IPS DF 4.7 (cell line): ENCODE results near the gene PARD3B.

Experiments used
- DNase-seq: peaks from one replicate; pipeline ENCODE4 v3.0.0-alpha.2; 2013; ENCODE audit warnings: low spot score; ENCODE audit errors: extremely low read depth

PARD3B gene, protein sequence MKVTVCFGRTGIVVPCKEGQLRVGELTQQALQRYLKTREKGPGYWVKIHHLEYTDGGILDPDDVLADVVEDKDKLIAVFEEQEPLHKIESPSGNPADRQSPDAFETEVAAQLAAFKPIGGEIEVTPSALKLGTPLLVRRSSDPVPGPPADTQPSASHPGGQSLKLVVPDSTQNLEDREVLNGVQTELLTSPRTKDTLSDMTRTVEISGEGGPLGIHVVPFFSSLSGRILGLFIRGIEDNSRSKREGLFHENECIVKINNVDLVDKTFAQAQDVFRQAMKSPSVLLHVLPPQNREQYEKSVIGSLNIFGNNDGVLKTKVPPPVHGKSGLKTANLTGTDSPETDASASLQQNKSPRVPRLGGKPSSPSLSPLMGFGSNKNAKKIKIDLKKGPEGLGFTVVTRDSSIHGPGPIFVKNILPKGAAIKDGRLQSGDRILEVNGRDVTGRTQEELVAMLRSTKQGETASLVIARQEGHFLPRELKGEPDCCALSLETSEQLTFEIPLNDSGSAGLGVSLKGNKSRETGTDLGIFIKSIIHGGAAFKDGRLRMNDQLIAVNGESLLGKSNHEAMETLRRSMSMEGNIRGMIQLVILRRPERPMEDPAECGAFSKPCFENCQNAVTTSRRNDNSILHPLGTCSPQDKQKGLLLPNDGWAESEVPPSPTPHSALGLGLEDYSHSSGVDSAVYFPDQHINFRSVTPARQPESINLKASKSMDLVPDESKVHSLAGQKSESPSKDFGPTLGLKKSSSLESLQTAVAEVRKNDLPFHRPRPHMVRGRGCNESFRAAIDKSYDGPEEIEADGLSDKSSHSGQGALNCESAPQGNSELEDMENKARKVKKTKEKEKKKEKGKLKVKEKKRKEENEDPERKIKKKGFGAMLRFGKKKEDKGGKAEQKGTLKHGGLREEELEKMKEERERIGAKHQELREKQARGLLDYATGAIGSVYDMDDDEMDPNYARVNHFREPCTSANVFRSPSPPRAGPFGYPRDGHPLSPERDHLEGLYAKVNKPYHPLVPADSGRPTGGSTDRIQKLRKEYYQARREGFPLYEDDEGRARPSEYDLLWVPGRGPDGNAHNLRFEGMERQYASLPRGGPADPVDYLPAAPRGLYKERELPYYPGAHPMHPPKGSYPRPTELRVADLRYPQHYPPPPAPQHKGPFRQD (N-terminal part only)

GRCh38 chr2:204544961-204545860, at the start of gene PARD3B:
Gene PARD3B, plus strand, starts transcription at chr2:204545475. Its CDS starts 525 bp downstream, at chr2:204546000.
- DNase-seq, result no peak

DNA sequence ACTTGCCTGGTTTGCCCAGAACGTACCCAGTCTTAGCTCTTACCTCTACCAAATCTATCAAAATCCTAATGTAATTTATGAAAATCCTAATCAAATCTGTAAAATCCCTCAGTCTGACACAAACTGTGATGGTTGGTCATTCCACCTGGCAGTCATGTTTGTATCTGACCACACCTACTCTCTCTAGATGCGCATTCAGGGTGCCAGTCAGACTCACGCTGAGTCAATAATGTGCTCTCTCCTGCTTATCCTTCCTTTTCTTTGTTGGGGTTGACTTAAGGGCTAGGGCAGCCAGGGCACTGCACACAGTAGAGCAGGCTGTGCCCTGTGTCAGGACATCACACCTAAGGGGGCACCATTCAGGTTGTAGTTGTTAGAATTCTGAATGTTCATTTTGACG, 48.5 kb upstream of the PARD3B start:
- DNase-seq, result no peak

- DNase-seq, result no peak
Measured at GRCh38 chr2:204497855-204498254, 47.4 kb upstream of the PARD3B start.

GRCh38 chr2:204498291-204498690, 47.0 kb upstream of the PARD3B start:
- DNase-seq, result no peak

DNA sequence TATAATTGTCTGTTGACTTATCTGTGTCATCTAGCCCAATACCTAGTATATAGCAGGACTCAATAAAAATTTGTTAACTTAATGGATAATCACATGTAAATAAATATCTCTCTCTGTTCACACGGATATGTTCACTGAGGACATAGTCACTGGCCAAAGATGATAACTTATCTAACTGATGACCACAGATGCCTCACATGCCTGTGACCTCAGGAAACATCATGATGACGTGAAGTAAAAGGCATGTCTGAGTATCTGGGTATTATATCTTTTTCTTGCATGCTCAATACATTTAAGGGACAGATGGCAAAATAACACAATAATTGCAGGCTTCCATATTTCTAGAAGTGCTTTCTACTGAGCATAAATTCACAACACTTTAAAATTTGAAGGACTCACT, 41.4 kb upstream of the PARD3B start:
- no peak for DNase-seq

DNA sequence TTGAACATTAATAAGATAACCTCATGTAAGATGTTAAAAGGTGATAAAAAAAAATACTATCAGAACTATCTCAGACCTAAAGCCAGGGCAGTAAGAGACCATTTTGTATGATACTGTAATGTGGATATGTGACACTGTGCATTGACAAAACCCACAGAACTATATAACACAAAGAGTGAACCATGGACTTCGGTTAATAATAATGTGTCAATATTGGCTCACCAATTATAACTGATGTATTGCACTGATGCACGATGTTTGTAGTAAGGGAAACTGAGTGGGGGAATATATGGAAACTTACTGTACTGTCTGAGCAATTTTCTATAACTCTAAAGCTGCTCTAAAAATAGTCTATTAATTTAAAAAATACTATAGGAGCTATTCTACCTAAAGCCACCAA, 40.7 kb upstream of the PARD3B start:
- no peak for DNase-seq

DNA sequence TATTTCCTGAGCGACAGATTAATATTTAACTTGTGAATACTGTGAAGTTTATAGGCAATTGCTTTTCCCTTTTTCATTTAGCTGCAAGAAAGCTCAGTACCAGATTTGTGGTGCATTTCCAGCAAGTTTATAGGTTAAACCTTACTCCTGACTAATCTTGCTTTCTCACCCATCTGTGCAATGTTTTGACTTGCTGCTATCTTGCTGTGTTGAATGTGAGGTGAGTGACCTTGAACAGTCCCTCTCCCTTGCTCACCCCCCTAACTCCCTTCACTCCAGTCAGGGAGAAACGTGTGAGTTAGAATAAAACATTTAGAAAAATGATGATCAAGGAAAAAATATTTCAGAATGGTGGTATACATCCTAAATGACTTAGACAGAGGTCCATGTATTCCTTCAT, 39.8 kb upstream of the PARD3B start:
- DNase-seq, result no peak

GRCh38 chr2:204505946-204506345, 39.3 kb upstream of the PARD3B start:
- no peak for DNase-seq

- no peak for DNase-seq
Measured at GRCh38 chr2:204507636-204508035, 37.6 kb upstream of the PARD3B start.

- no peak for DNase-seq
Measured at GRCh38 chr2:204510709-204511420, 34.4 kb upstream of the PARD3B start.

GRCh38 chr2:204514439-204514838, 30.8 kb upstream of the PARD3B start:
- DNase-seq, result no peak

- DNase-seq, result no peak
Measured at GRCh38 chr2:204515416-204515815, 29.9 kb upstream of the PARD3B start.

- no peak for DNase-seq
Measured at GRCh38 chr2:204517154-204517553, 28.1 kb upstream of the PARD3B start.

- DNase-seq, result no peak
Measured at GRCh38 chr2:204529795-204530463, 15.3 kb upstream of the PARD3B start.

GRCh38 chr2:204530464-204530805, 14.8 kb upstream of the PARD3B start:
- no peak for DNase-seq

DNA sequence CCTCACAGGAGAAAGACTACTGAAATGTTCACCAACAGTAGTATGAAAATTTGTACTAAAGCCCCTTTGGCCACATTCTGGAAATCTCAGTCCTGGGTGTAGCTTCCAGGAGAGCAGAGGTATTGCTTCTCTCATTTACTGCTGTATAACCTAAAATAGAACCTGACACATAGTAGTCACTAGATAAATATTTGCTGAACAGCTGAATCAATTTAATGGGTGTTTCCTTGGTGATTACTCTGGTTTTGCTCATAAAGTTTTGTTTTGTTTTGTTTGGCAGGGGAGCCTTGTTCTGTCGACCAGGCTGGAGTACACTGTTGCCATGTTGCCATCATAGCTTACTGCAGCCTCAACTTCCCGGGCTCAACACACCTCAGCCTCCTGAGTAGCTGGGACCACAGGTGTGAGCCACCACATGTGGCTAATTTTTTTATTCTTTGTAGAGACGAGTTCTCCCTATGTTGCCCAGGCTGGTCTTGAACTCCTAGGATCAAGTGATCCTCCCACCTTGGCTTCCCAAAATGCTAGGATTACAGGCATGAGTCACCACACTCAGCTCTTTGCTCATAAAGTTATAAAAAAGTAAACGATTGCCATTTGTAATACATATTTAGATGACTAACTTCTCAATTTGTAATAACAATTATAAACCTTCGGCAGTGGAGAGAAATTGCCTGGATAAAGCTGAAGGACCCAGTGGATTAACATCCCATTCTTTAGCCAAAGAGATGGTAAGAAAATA, 11.5 kb upstream of the PARD3B start:
- no peak for DNase-seq

- DNase-seq, result no peak
Measured at GRCh38 chr2:204535356-204535755, 9.9 kb upstream of the PARD3B start.

- no peak for DNase-seq
Measured at GRCh38 chr2:204535764-204536163, 9.5 kb upstream of the PARD3B start.
